Endodermal cell (in vitro differentiated cells): Measurements from ENCODE around the gene ING2. TPM values are rescaled to one million over a fixed set of nuclear protein-coding genes. Genes with fewer than 3 reads are reported as not detected.

Experiments
- DNase-seq: peaks from one replicate; pipeline ENCODE4 v3.0.0-alpha.2; 2017
- H3K27ac ChIP-seq: 2 replicates; pipeline ENCODE4 v1.5.1; 2013; ENCODE audit warnings: mild to moderate bottlenecking, low read depth, low read length, moderate library complexity
- H3K27me3 ChIP-seq: 2 replicates; pipeline ENCODE4 v1.6.1; 2013; ENCODE audit warnings: mild to moderate bottlenecking, low read length, moderate library complexity; ENCODE audit not compliant: insufficient read depth, control insufficient read depth, poor library complexity, severe bottlenecking
- H3K36me3 ChIP-seq: 2 replicates; pipeline ENCODE4 v1.7.0; 2013; ENCODE audit warnings: mild to moderate bottlenecking, low read length, moderate library complexity; ENCODE audit not compliant: control insufficient read depth, insufficient read depth
- H3K4me1 ChIP-seq: one replicate; pipeline ENCODE4 v1.7.0; 2013; ENCODE audit warnings: low read length; ENCODE audit not compliant: control insufficient read depth, insufficient read depth
- H3K4me3 ChIP-seq: 2 replicates; pipeline ENCODE4 v1.5.1; 2013; ENCODE audit warnings: mild to moderate bottlenecking, low read length, moderate library complexity
- H3K9ac ChIP-seq: 2 replicates; pipeline ENCODE4 v1.6.1; 2013; ENCODE audit warnings: mild to moderate bottlenecking, low read length, moderate library complexity; ENCODE audit not compliant: poor library complexity, severe bottlenecking; ENCODE audit errors: extremely low read depth
- H3K9me3 ChIP-seq: 2 replicates; pipeline ENCODE4 v1.6.1; 2013; ENCODE audit warnings: mild to moderate bottlenecking, low read length, moderate library complexity; ENCODE audit not compliant: control insufficient read depth
- H3K27ac Mint-ChIP-seq: 2 replicates; pipeline ENCODE4 v1.8.0; 2020; ENCODE audit warnings: mixed read lengths
- H3K27me3 Mint-ChIP-seq: 2 replicates; pipeline ENCODE4 v1.8.0; 2021; ENCODE audit warnings: mild to moderate bottlenecking, mixed read lengths; ENCODE audit not compliant: insufficient read depth
- H3K36me3 Mint-ChIP-seq: 2 replicates; pipeline ENCODE4 v1.8.0; 2020; ENCODE audit warnings: low read depth, mixed read lengths
- H3K4me1 Mint-ChIP-seq: 2 replicates; pipeline ENCODE4 v1.8.0; 2020; ENCODE audit warnings: mixed read lengths
- H3K4me3 Mint-ChIP-seq: 2 replicates; pipeline ENCODE4 v1.8.0; 2020; ENCODE audit warnings: mild to moderate bottlenecking, moderate library complexity, mixed read lengths
- H3K9me3 Mint-ChIP-seq: 2 replicates; pipeline ENCODE4 v1.8.0; 2020; ENCODE audit warnings: mild to moderate bottlenecking, mixed read lengths
- CTCF ChIP-seq: fragments of 200-600 bp; sonication (generic); conservative IDR thresholded peaks from 2 replicates; pipeline ENCODE4 v1.5.0; 2021; ENCODE audit warnings: antibody characterized with exemption, mild to moderate bottlenecking
- WGBS, 2 experiments: methylation state at CpG; one replicate each; pipeline versions ENCODE4 v1.1.5 to v1.1.7; 2013; ENCODE audit warnings: missing lambda C conversion rate in 2 of 2, mixed read lengths in 1 of 2; ENCODE audit not compliant: insufficient coverage in 1 of 2, insufficient read length in 1 of 2; 5-methylcytosine and 5-hydroxymethylcytosine counted together
- total RNA-seq, 2 donors: library from RNA; stranded (reverse); fragmentation: NEBNext Ultra II Directional in 1 of 2; extraction: Animal tissue kit (Norgen Biotek cat#: 25700) in 1 of 2; gene quantifications; 2 replicates in 1 of 2; 3 replicates in 1 of 2; pipeline ENCODE4 v1.2.1, GENCODE V29; 2021

ING2 gene
- total RNA-seq, 2 donors from 2014 or later: 16.9 to 19.8 TPM

GRCh38 chr4:183557611-183558010 is 52.8 kb downstream of the ING2 start:
- Histone ChIP-seq H3K36me3 (no peaks in the 10 kb centered on the region), H3K9ac (no peak overlapping the region), H3K4me1 (no peaks in the 10 kb centered on the region), H3K4me3 (no peak overlapping the region), H3K27ac (no peak overlapping the region), H3K27me3 (no peaks in the 10 kb centered on the region), H3K9me3 (no peaks in the 10 kb centered on the region)
- H3K9me3 Mint-ChIP-seq: peaks cover under 1% of the 10 kb centered on the region
- no peak for DNase-seq
- 94 to 100% methylated on average over 4 to 6 of the region's 6 CpGs for WGBS, 2 experiments
- no peak for TF ChIP-seq CTCF
- no peak overlapping the region for H3K4me3 Mint-ChIP-seq
- H3K36me3 Mint-ChIP-seq: no peaks in the 10 kb centered on the region
- no peaks in the 10 kb centered on the region for H3K27me3 Mint-ChIP-seq
- H3K27ac Mint-ChIP-seq: no peak overlapping the region
- H3K4me1 Mint-ChIP-seq: peaks cover 9% of the 10 kb centered on the region

GRCh38 chr4:183558873-183559272 is 54.0 kb downstream of the ING2 start:
- H3K36me3 ChIP-seq: no peaks in the 10 kb centered on the region
- H3K27ac ChIP-seq: no peak overlapping the region
- Mint-ChIP-seq H3K27ac (no peak overlapping the region), H3K9me3 (no peaks in the 10 kb centered on the region), H3K4me1 (peaks cover 9% of the 10 kb centered on the region), H3K4me3 (no peak overlapping the region), H3K36me3 (no peaks in the 10 kb centered on the region), H3K27me3 (no peaks in the 10 kb centered on the region)
- H3K9ac ChIP-seq: no peak overlapping the region
- H3K27me3 ChIP-seq: no peaks in the 10 kb centered on the region
- TF ChIP-seq CTCF: no peak
- WGBS, 2 experiments: 86 to 90% methylated on average over 10 to 12 of the region's 12 CpGs
- no peaks in the 10 kb centered on the region for H3K4me1 ChIP-seq
- no peak overlapping the region for H3K4me3 ChIP-seq
- no peaks in the 10 kb centered on the region for H3K9me3 ChIP-seq
- DNase-seq: no peak

GRCh38 chr4:183561905-183562304 is 57.0 kb downstream of the ING2 start:
- no peaks in the 10 kb centered on the region for H3K4me1 ChIP-seq
- H3K36me3 Mint-ChIP-seq: no peaks in the 10 kb centered on the region
- H3K4me1 Mint-ChIP-seq: peaks cover 9% of the 10 kb centered on the region
- H3K9me3 ChIP-seq: no peaks in the 10 kb centered on the region
- H3K4me3 Mint-ChIP-seq: no peak overlapping the region
- 87 to 93% methylated on average over 3 to 4 of the region's 4 CpGs for WGBS, 2 experiments
- no peak for TF ChIP-seq CTCF
- H3K27ac Mint-ChIP-seq: no peak overlapping the region
- no peaks in the 10 kb centered on the region for H3K27me3 ChIP-seq
- H3K9me3 Mint-ChIP-seq: no peaks in the 10 kb centered on the region
- H3K36me3 ChIP-seq: no peaks in the 10 kb centered on the region
- H3K4me3 ChIP-seq: no peak overlapping the region
- H3K27ac ChIP-seq: no peak overlapping the region
- H3K27me3 Mint-ChIP-seq: no peaks in the 10 kb centered on the region
- no peak for DNase-seq
- no peak overlapping the region for H3K9ac ChIP-seq

Other genes with a start within 250 kb of the ING2 start
- under 1 TPM in 1 of 2 donors, not detected in 1; 0.15 TPM for gene CLDN22, start 184.8 kb upstream of the ING2 start, total RNA-seq
- not detected for gene CLDN24, start 182.6 kb upstream of the ING2 start, total RNA-seq
- gene CDKN2AIP, start 60.4 kb upstream of the ING2 start, total RNA-seq: 10 to 100 TPM; 14.1 to 15.3 TPM
- gene RWDD4, start 154.1 kb downstream of the ING2 start, total RNA-seq: 10 to 100 TPM; 20.3 to 23.7 TPM
- 10 to 100 TPM; 38.4 to 49.7 TPM for gene TRAPPC11, start 154.2 kb downstream of the ING2 start, total RNA-seq